EH (cell line): ENCODE measurements around the gene CCDC92.
A peak's percentile ranks its signal among the peaks of the same experiment; 100 is the strongest.
"Not testable (repeated sequence)": the region's sequence is repeated elsewhere in the genome, so short reads cannot be mapped to it uniquely, and the experiment has no call there.

ENCODE experiments used
- DNase-seq: peaks from one replicate; pipeline ENCODE4 v3.0.0-alpha.2; 2015; ENCODE audit warnings: low read depth

CCDC92 gene

GRCh38 chr12:123949770-123950165 lies 22.9 kb downstream of the CCDC92 start:
- DNase-seq: no peak

- DNase-seq: no peak
Observed at GRCh38 chr12:123948796-123949769, 23.5 kb downstream of the CCDC92 start.

- DNase-seq: no peak
Observed at GRCh38 chr12:123948401-123948795, 24.2 kb downstream of the CCDC92 start.

GRCh38 chr12:123947531-123947930 lies 25.1 kb downstream of the CCDC92 start:
- DNase-seq: not testable (repeated sequence)

GRCh38 chr12:123946516-123947505 lies 25.8 kb downstream of the CCDC92 start:
- DNase-seq: not testable (repeated sequence)

GRCh38 chr12:123946152-123946515 lies 26.5 kb downstream of the CCDC92 start:
- no peak for DNase-seq

- DNase-seq: no peak
Observed at GRCh38 chr12:123945287-123946151, 27.1 kb downstream of the CCDC92 start.

GRCh38 chr12:123944696-123945095 lies 27.9 kb downstream of the CCDC92 start:
- DNase-seq: no peak

- no peak for DNase-seq
Observed at GRCh38 chr12:123943816-123944215, 28.8 kb downstream of the CCDC92 start.

GRCh38 chr12:123942911-123943648 lies 29.6 kb downstream of the CCDC92 start:
- DNase-seq: peak; percentile 16

GRCh38 chr12:123942238-123942653 lies 30.4 kb downstream of the CCDC92 start:
- DNase-seq: peak; percentile 92

GRCh38 chr12:123941624-123942237 lies 30.9 kb downstream of the CCDC92 start:
- DNase-seq: no peak

GRCh38 chr12:123941000-123941399 lies 31.6 kb downstream of the CCDC92 start:
- DNase-seq: no peak

GRCh38 chr12:123940627-123940966 lies 32.0 kb downstream of the CCDC92 start:
- DNase-seq: no peak

GRCh38 chr12:123939716-123940626 lies 32.7 kb downstream of the CCDC92 start:
- no peak for DNase-seq

GRCh38 chr12:123938679-123939480 lies 33.8 kb downstream of the CCDC92 start:
- peak; percentile 15 for DNase-seq

GRCh38 chr12:123937707-123938591 lies 34.7 kb downstream of the CCDC92 start:
- DNase-seq: peak; percentile 46
